VCaP (cell line): Measurements from ENCODE around the gene SLC25A21.

Source experiments
- H3K27ac ChIP-seq: fragments of 450-650 bp; 2 replicates; pipeline ENCODE4 v1.5.1; 2017
- CTCF ChIP-seq: fragments of 450-650 bp; conservative IDR thresholded peaks from 2 replicates; pipeline ENCODE4 v1.5.1; 2017; ENCODE audit warnings: mild to moderate bottlenecking, moderate library complexity

The SLC25A21 gene

GRCh38 chr14:36663404-36664321, 508.7 kb downstream of the SLC25A21 start:
- peak overlapping the region; percentile 94 for H3K27ac ChIP-seq
- no peak for TF ChIP-seq CTCF

GRCh38 chr14:36662543-36663403, 509.6 kb downstream of the SLC25A21 start:
- peak overlapping the region; percentile 94 for H3K27ac ChIP-seq
- TF ChIP-seq CTCF: peak; percentile 39

DNA sequence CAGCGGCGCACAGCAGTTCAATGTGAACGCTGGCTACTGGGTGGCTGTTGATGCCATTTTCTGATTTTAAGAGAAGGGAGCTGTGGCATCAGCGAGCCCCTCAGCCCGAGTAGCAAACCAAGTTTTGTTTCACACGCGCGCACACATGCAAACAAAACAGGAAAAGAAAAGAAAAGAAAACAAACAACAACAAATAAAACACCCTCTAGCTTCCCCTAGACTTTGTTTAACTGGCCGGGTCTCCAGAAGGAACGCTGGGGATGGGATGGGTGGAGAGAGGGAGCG, 510.2 kb downstream of the SLC25A21 start:
- H3K27ac ChIP-seq: peak overlapping the region; percentile 94
- no peak for TF ChIP-seq CTCF

- no peak for TF ChIP-seq CTCF
- peak within 1 kb of the TSS; percentile 94 for H3K27ac ChIP-seq
Observed at GRCh38 chr14:36661506-36662257, 510.7 kb downstream of the SLC25A21 start, which contains the start of gene PAX9. PAX9 (plus strand) TSS chr14:36661860; CDS start chr14:36662090, 230 bp downstream.

DNA sequence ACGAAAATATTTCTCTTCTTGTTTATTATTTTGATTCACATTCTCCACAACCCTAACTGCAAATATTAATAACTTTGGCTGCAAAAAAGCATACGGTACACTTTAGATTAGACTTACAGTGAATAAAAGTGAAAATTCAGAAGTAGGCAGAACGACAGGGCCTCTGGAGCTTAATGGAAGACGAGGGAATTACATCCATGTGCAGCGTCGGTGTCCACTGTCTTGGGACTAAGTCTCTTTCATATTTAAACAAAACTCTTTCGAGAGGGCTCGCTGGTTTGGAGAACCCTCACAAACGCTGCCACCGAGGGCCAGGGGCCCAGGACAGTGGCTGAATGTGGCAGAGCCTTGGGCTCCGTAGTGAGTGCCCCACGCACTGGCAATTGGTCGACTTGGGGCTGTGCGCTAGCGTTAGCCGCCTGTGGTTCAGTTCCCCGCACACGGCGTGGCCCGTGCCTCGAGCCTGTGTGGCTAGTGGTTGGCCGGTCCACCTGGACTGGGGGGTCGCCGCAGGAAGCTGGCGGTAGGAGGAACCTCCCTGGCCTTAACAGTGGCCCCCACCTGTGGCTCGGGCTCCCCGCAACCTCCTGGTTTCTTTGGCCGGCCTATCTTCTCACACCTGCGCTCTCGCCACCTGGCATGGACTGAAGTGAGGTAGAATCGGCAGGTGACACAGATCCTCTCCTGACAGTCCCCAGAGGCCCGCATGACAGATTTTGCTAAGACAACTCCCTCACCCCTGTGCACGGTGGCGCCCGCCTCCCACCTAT, 511.5 kb downstream of the SLC25A21 start:
- 0 out of 2 replicates have a peak, but pooled peaks have one; percentile 7 for TF ChIP-seq CTCF
- peak overlapping the region; percentile 94 for H3K27ac ChIP-seq

DNA sequence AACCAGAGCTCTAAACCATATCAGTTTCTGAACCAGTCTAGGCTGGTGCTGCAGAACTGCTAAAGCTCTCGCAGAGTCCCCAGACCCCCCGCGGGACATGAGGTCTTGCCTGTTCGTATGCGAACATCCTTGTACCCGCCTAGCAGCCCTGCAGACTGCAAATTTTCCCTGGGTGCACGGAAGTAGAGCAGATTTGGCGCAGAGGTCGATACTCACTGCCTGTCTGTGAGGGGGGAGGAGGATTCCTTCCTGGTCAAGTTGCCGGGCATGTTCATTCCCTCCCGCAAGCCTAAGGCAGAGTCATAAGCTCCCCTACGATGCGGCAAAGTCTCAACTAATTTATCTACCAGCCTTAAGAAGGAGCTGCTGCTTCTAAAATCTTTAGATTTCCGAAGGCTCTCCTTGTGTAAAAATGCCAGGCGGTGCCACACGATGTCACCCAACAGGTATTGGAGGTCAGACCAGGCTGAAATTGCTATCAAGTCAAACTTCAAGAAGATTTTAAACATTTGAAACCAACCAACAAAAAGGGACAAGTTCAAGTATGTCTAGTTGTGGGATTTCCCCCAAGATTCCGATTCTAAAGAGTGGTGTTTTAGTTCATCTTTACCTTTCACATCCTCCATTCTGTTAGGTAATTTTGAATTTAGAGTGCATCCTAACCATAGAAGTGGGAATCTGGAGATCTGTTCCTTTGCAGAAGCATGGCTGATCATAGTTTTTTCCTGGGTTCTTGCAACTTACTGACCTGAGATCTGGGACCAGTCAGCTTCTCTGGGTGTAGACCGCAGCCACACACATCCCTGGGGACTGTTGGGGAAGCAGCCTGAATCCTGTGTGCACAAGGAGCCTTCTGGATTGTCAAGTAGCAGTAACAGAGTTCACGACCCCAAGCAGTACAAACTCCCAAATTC, 512.3 kb downstream of the SLC25A21 start:
- no peak overlapping the region for H3K27ac ChIP-seq
- TF ChIP-seq CTCF: peak; percentile 42
